Measurements from ENCODE around the gene TCF4.

- no peak for TF ChIP-seq POLR2AphosphoS5 (IDR thresholded peaks at IDR 0.05; ENCODE audit: low read depth, low read length)
- TF ChIP-seq SPI1 (IDR thresholded peaks at IDR 0.05; ENCODE audit: low read depth, low read length) = no peak
- TF ChIP-seq TAF1 (IDR thresholded peaks at IDR 0.05; ENCODE audit: low read depth, low read length) = no peak
Measured at GRCh38 chr18:55280503-55280902, 307.5 kb downstream of the TCF4 start.
